ENCODE results near the gene AGPS. TPM values are rescaled to one million over a fixed set of nuclear protein-coding genes. Genes with fewer than 3 reads are reported as not detected.
A peak's percentile ranks its signal among the peaks of the same experiment; 100 is the strongest.
"Not testable (repeated sequence)": the region's sequence is repeated elsewhere in the genome, so short reads cannot be mapped to it uniquely, and the experiment has no call there.

The AGPS gene
- total and polyA plus RNA-seq, 4 experiments from 2014 or later: 13.8 to 29.7 (median 22.9) TPM

GRCh38 chr2:177547772-177548171, 155.2 kb downstream of the AGPS start:
- Mint-ChIP-seq H3K27me3 (peaks cover 0 to 3% of the 10 kb centered on the region in 2 donors), H3K4me3 (no peak overlapping the region), H3K4me1 (peaks cover 0 to 10% (median 4%) of the 10 kb centered on the region in 4 donors), H3K9me3 (peaks cover 0 to 8% (median 0%) of the 10 kb centered on the region in 8 donors), H3K36me3 (peaks cover 4 to 6% of the 10 kb centered on the region in 2 donors), H3K27ac (peak overlapping the region in 1 of 7 donors; percentile 28)
- Histone ChIP-seq H3K4me3 (ENCODE audit: low read length in 2 of 2) (no peak overlapping the region), H3K4me1 (ENCODE audit: insufficient read depth, low read length) (peaks cover 5% of the 10 kb centered on the region), H3K36me3 (ENCODE audit: insufficient read depth, low read length) (no peaks in the 10 kb centered on the region), H3K27ac (ENCODE audit: low read depth, low read length) (no peak overlapping the region), H3K27me3 (ENCODE audit: insufficient read depth, low read length) (no peaks in the 10 kb centered on the region), H3K9me3 (ENCODE audit: control insufficient read depth in 1 of 2, low read length in 2 of 2) (no peaks in the 10 kb centered on the region)
- DNase-seq: no peak
- intact Hi-C loops (cut with micrococcal nuclease): no loop called here
- ChIA-PET CTCF (ENCODE audit: partially characterized antibody) (no interaction called here), POLR2A (ENCODE audit: partially characterized antibody) (no interaction called here)

DNA sequence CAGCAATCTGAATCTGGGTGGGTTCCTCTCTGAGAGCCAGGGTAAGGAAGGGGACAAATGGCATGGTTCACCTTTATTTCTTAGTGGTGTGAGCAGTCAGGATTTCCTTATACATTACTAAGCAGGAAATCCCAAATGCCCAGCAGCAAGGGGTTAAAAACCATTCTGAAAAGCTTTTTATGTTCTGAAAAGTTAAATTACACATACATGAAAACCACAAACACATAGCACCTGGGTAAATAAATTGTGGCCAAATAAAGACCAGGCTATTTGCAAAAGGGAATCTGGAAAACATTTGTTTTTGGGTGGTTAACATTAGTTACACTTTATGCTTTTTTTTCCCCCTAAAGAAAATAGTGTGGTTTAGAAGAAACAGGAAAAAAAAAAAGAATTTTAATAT, 156.1 kb downstream of the AGPS start:
- Mint-ChIP-seq H3K4me3 (no peak overlapping the region), H3K27ac (no peak overlapping the region), H3K36me3 (peaks cover 6 to 9% of the 10 kb centered on the region in 2 donors), H3K27me3 (peaks cover 0 to 3% of the 10 kb centered on the region in 2 donors), H3K9me3 (peaks cover 0 to 8% (median 0%) of the 10 kb centered on the region in 8 donors), H3K4me1 (peaks cover 4 to 18% (median 8%) of the 10 kb centered on the region in 4 donors)
- Histone ChIP-seq H3K4me1 (ENCODE audit: insufficient read depth, low read length) (peaks cover 9% of the 10 kb centered on the region), H3K4me3 (ENCODE audit: low read length in 2 of 2) (no peak overlapping the region), H3K27me3 (ENCODE audit: insufficient read depth, low read length) (no peaks in the 10 kb centered on the region), H3K9me3 (ENCODE audit: control insufficient read depth in 1 of 2, low read length in 2 of 2) (no peaks in the 10 kb centered on the region), H3K27ac (ENCODE audit: low read depth, low read length) (no peak overlapping the region), H3K36me3 (ENCODE audit: insufficient read depth, low read length) (no peaks in the 10 kb centered on the region)
- no peak for DNase-seq
- CTCF ChIA-PET (ENCODE audit: partially characterized antibody): no interaction called here
- POLR2A ChIA-PET (ENCODE audit: partially characterized antibody): no interaction called here
- intact Hi-C loops (cut with micrococcal nuclease): no loop called here

DNA sequence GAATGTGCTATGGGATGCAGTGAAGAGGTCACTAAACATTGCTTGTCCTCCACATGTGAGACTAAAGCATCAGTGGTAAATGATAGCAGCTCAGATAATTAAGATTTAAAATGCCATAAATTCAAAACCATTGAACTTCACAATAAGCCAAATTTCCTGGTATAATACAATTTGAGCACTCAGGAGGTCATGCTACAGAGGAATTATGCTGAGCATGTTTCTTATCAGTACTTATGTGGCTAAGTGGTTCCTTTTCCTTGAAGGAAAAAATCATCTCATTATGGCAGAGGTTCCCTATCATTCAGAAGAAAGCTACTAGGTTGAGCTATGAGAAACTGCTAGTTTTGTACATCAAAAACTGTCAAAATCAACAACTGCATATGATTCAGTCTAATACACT, 156.6 kb downstream of the AGPS start:
- Mint-ChIP-seq H3K36me3 (peaks cover 6 to 9% of the 10 kb centered on the region in 2 donors), H3K4me1 (peaks cover 6 to 20% (median 8%) of the 10 kb centered on the region in 4 donors), H3K4me3 (no peak overlapping the region), H3K9me3 (peaks cover 0 to 8% (median 0%) of the 10 kb centered on the region in 8 donors), H3K27me3 (peaks cover 0 to 3% of the 10 kb centered on the region in 2 donors), H3K27ac (peak overlapping the region in 1 of 7 donors; percentile 94)
- H3K4me1 ChIP-seq (ENCODE audit: insufficient read depth, low read length): peaks cover 9% of the 10 kb centered on the region
- no peak overlapping the region for H3K27ac ChIP-seq (ENCODE audit: low read depth, low read length)
- ChIA-PET CTCF (ENCODE audit: partially characterized antibody) (no interaction called here), POLR2A (ENCODE audit: partially characterized antibody) (no interaction called here)
- no peaks in the 10 kb centered on the region for H3K27me3 ChIP-seq (ENCODE audit: insufficient read depth, low read length)
- no peak overlapping the region for H3K4me3 ChIP-seq (ENCODE audit: low read length in 2 of 2)
- DNase-seq: no peak
- H3K9me3 ChIP-seq (ENCODE audit: control insufficient read depth in 1 of 2, low read length in 2 of 2): no peaks in the 10 kb centered on the region
- intact Hi-C loops (cut with micrococcal nuclease): no loop called here
- H3K36me3 ChIP-seq (ENCODE audit: insufficient read depth, low read length): no peaks in the 10 kb centered on the region

GRCh38 chr2:177550264-177551200, 158.0 kb downstream of the AGPS start:
- H3K4me3 Mint-ChIP-seq: peak overlapping the region in 2 of 8 donors; percentile 17
- intact Hi-C loops (cut with micrococcal nuclease): loop anchor here (5.0 to 10.0 kb wide), 2 partner anchors 974 to 1548 kb away; partner anchors contain the start of gene LNPK
- ChIA-PET POLR2A (ENCODE audit: partially characterized antibody) (interaction anchor here (0.6 to 1.1 kb wide), 2 partner anchors 287 to 386 kb away, joined by 3 read pairs; no protein-coding TSS in a partner anchor), CTCF (ENCODE audit: partially characterized antibody) (interaction anchor here (1.3 to 1.5 kb wide), 2 partner anchors 61 to 287 kb away, joined by 3 to 4 read pairs; no protein-coding TSS in a partner anchor)
- H3K4me1 ChIP-seq (ENCODE audit: insufficient read depth, low read length): peaks cover 9% of the 10 kb centered on the region
- peak overlapping the region in 6 of 7 donors; percentile 1 to 98 (median 66) for H3K27ac Mint-ChIP-seq
- peaks cover 0 to 8% (median 0%) of the 10 kb centered on the region in 8 donors for H3K9me3 Mint-ChIP-seq
- peaks cover 6 to 20% (median 8%) of the 10 kb centered on the region in 4 donors for H3K4me1 Mint-ChIP-seq
- no peaks in the 10 kb centered on the region for H3K36me3 ChIP-seq (ENCODE audit: insufficient read depth, low read length)
- H3K27me3 ChIP-seq (ENCODE audit: insufficient read depth, low read length): no peaks in the 10 kb centered on the region
- H3K27me3 Mint-ChIP-seq: peaks cover under 1 to 3% of the 10 kb centered on the region in 2 donors
- no peak for DNase-seq
- no peak overlapping the region for H3K4me3 ChIP-seq (ENCODE audit: low read length in 2 of 2)
- no peak overlapping the region for H3K27ac ChIP-seq (ENCODE audit: low read depth, low read length)
- no peaks in the 10 kb centered on the region for H3K9me3 ChIP-seq (ENCODE audit: control insufficient read depth in 1 of 2, low read length in 2 of 2)
- peaks cover 6 to 9% of the 10 kb centered on the region in 2 donors for H3K36me3 Mint-ChIP-seq

GRCh38 chr2:177551360-177551759, 158.8 kb downstream of the AGPS start:
- intact Hi-C loops (cut with micrococcal nuclease): loop anchor here (5.0 to 10.0 kb wide), 2 partner anchors 973 to 1549 kb away; partner anchors contain the start of gene LNPK
- not testable (repeated sequence) for DNase-seq; H3K4me3 ChIP-seq (ENCODE audit: low read length in 2 of 2); H3K27me3 ChIP-seq (ENCODE audit: insufficient read depth, low read length); H3K36me3 Mint-ChIP-seq; H3K27me3 Mint-ChIP-seq; H3K4me1 ChIP-seq (ENCODE audit: insufficient read depth, low read length); H3K9me3 Mint-ChIP-seq; H3K9me3 ChIP-seq (ENCODE audit: control insufficient read depth in 1 of 2, low read length in 2 of 2); H3K36me3 ChIP-seq (ENCODE audit: insufficient read depth, low read length); H3K27ac ChIP-seq (ENCODE audit: low read depth, low read length)
- Mint-ChIP-seq H3K4me3 (peak overlapping the region; percentile 41 to 60 (median 50)), H3K4me1 (peaks cover 6 to 20% (median 8%) of the 10 kb centered on the region in 4 donors), H3K27ac (peak overlapping the region; percentile 13 to 98 (median 83))
- ChIA-PET CTCF (ENCODE audit: partially characterized antibody) (interaction anchor here (1.5 kb wide), 1 partner anchor 288 kb away, joined by 4 read pairs; no protein-coding TSS in a partner anchor), POLR2A (ENCODE audit: partially characterized antibody) (interaction anchor here (0.6 to 1.2 kb wide), 3 partner anchors 10 to 387 kb away, joined by 3 to 4 read pairs (median 3); no protein-coding TSS in a partner anchor)

- Histone ChIP-seq H3K27ac (ENCODE audit: low read depth, low read length) (peak overlapping the region; percentile 97), H3K36me3 (ENCODE audit: insufficient read depth, low read length) (no peaks in the 10 kb centered on the region), H3K4me3 (ENCODE audit: low read length in 2 of 2) (peak overlapping the region; percentile 57 to 90), H3K4me1 (ENCODE audit: insufficient read depth, low read length) (peaks cover 9% of the 10 kb centered on the region), H3K27me3 (ENCODE audit: insufficient read depth, low read length) (no peaks in the 10 kb centered on the region), H3K9me3 (ENCODE audit: control insufficient read depth in 1 of 2, low read length in 2 of 2) (no peaks in the 10 kb centered on the region)
- Mint-ChIP-seq H3K27me3 (peaks cover 3 to 4% of the 10 kb centered on the region in 2 donors), H3K9me3 (no peaks in the 10 kb centered on the region), H3K4me1 (peaks cover 6 to 20% (median 8%) of the 10 kb centered on the region in 4 donors), H3K27ac (peak overlapping the region; percentile 98 to 100 (median 100)), H3K4me3 (peak overlapping the region; percentile 95 to 99 (median 98)), H3K36me3 (peaks cover 0 to 9% of the 10 kb centered on the region in 2 donors)
- intact Hi-C loops (cut with micrococcal nuclease): loop anchor here (1.0 to 10.0 kb wide), 4 partner anchors 288 to 1550 kb away; partner anchors contain the start of genes HNRNPA3, LNPK and NFE2L2
- CTCF ChIA-PET (ENCODE audit: partially characterized antibody): no interaction called here
- no peak for DNase-seq
- POLR2A ChIA-PET (ENCODE audit: partially characterized antibody): interaction anchor here (1.0 to 1.3 kb wide), 6 partner anchors 11 to 287 kb away, joined by 3 to 7 read pairs (median 3); a partner anchor contains a TSS
Observed at GRCh38 chr2:177551989-177552421, 159.4 kb downstream of the AGPS start.

Data from CD4-positive, alpha-beta memory T cell (primary cell).